Measurements from ENCODE around the gene LZIC. TPM values are rescaled to one million over a fixed set of nuclear protein-coding genes. Genes with fewer than 3 reads are reported as not detected.

The LZIC gene
- polyA plus RNA-seq, 2 of the 4 experiments (the other 2 are of a cell fraction) = 24.5 to 29.0 TPM

DNA sequence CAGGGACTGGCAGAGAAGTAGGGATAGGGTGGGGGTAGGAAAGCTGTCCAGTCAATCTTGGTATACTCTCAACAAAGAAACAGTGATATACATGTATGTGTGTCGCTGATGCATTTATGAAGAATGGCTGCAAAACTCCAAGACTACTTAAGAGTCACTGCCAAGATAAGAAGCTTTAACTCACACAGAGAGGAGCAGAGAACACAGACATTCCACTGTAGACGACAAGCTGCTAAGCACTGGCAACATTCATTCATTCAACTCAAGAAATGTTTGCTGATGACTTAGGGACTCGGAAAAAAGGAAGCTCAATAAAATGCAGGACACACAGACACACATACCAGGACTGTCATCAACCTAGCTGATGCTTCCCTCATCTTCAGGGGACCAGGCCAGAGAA is 38.6 kb downstream of the LZIC start:
- no peak for TF ChIP-seq HEYL (CRISPR knock-in tag; IDR thresholded peaks at IDR 0.05)
- TF ChIP-seq HOXB5 (CRISPR knock-in tag; IDR thresholded peaks at IDR 0.05) = no peak
- TF ChIP-seq, protein P1, sequence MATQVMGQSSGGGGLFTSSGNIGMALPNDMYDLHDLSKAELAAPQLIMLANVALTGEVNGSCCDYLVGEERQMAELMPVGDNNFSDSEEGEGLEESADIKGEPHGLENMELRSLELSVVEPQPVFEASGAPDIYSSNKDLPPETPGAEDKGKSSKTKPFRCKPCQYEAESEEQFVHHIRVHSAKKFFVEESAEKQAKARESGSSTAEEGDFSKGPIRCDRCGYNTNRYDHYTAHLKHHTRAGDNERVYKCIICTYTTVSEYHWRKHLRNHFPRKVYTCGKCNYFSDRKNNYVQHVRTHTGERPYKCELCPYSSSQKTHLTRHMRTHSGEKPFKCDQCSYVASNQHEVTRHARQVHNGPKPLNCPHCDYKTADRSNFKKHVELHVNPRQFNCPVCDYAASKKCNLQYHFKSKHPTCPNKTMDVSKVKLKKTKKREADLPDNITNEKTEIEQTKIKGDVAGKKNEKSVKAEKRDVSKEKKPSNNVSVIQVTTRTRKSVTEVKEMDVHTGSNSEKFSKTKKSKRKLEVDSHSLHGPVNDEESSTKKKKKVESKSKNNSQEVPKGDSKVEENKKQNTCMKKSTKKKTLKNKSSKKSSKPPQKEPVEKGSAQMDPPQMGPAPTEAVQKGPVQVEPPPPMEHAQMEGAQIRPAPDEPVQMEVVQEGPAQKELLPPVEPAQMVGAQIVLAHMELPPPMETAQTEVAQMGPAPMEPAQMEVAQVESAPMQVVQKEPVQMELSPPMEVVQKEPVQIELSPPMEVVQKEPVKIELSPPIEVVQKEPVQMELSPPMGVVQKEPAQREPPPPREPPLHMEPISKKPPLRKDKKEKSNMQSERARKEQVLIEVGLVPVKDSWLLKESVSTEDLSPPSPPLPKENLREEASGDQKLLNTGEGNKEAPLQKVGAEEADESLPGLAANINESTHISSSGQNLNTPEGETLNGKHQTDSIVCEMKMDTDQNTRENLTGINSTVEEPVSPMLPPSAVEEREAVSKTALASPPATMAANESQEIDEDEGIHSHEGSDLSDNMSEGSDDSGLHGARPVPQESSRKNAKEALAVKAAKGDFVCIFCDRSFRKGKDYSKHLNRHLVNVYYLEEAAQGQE (IDR thresholded peaks at IDR 0.05) = no peak
- TF ChIP-seq JUN (IDR thresholded peaks at IDR 0.05) = no peak
- TF ChIP-seq HOXB13 (CRISPR knock-in tag; IDR thresholded peaks at IDR 0.05; ENCODE audit: low read depth) = no peak
- no peak for TF ChIP-seq PHF8 (IDR thresholded peaks at IDR 0.05; ENCODE audit: borderline replicate concordance, low read depth)
- TF ChIP-seq, protein P2, sequence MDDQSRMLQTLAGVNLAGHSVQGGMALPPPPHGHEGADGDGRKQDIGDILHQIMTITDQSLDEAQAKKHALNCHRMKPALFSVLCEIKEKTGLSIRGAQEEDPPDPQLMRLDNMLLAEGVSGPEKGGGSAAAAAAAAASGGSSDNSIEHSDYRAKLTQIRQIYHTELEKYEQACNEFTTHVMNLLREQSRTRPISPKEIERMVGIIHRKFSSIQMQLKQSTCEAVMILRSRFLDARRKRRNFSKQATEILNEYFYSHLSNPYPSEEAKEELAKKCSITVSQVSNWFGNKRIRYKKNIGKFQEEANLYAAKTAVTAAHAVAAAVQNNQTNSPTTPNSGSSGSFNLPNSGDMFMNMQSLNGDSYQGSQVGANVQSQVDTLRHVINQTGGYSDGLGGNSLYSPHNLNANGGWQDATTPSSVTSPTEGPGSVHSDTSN (IDR thresholded peaks at IDR 0.05) = no peak
- TF ChIP-seq ZNF302 (CRISPR knock-in tag; IDR thresholded peaks at IDR 0.05) = no peak
- no peak for TF ChIP-seq NFE2L2 (conservative IDR thresholded peaks at IDR 0.05; ENCODE audit: low read length)
- TF ChIP-seq TP53 (CRISPR knock-in tag; IDR thresholded peaks at IDR 0.05) = no peak
- TF ChIP-seq, protein P3, sequence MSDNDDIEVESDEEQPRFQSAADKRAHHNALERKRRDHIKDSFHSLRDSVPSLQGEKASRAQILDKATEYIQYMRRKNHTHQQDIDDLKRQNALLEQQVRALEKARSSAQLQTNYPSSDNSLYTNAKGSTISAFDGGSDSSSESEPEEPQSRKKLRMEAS (IDR thresholded peaks at IDR 0.05) = no peak
- TF ChIP-seq, protein P4, sequence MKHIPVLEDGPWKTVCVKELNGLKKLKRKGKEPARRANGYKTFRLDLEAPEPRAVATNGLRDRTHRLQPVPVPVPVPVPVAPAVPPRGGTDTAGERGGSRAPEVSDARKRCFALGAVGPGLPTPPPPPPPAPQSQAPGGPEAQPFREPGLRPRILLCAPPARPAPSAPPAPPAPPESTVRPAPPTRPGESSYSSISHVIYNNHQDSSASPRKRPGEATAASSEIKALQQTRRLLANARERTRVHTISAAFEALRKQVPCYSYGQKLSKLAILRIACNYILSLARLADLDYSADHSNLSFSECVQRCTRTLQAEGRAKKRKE (CRISPR knock-in tag; IDR thresholded peaks at IDR 0.05; ENCODE audit: low read depth) = no peak
- no peak for TF ChIP-seq EHMT2 (IDR thresholded peaks at IDR 0.05; ENCODE audit: low read depth)
- TF ChIP-seq, protein P5, sequence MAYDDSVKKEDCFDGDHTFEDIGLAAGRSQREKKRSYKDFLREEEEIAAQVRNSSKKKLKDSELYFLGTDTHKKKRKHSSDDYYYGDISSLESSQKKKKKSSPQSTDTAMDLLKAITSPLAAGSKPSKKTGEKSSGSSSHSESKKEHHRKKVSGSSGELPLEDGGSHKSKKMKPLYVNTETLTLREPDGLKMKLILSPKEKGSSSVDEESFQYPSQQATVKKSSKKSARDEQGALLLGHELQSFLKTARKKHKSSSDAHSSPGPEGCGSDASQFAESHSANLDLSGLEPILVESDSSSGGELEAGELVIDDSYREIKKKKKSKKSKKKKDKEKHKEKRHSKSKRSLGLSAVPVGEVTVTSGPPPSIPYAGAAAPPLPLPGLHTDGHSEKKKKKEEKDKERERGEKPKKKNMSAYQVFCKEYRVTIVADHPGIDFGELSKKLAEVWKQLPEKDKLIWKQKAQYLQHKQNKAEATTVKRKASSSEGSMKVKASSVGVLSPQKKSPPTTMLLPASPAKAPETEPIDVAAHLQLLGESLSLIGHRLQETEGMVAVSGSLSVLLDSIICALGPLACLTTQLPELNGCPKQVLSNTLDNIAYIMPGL (CRISPR knock-in tag; IDR thresholded peaks at IDR 0.05; ENCODE audit: borderline replicate concordance) = no peak
- ChIA-PET POLR2A (interaction anchor here (0.8 kb wide), 1 partner anchor 11 kb away, joined by 3 read pairs; no protein-coding TSS in a partner anchor), CTCF (interaction anchor here (0.5 to 1.5 kb wide), 2 partner anchors 10 to 120 kb away, joined by 3 read pairs; no protein-coding TSS in a partner anchor)
- ATAC-seq (no peak), FAIRE-seq (no peak), DNase-seq (ENCODE audit: low read depth in 1 of 2, low spot score in 1 of 2) (no peak)
- H3K9me3 ChIP-seq = no peaks in the 10 kb centered on the region
- peaks cover 8% of the 10 kb centered on the region; the same call in 2 of the 3 replicates for H3K4me1 ChIP-seq
- no peak overlapping the region for H3K4me2 ChIP-seq
- 78% methylated on average over 3 of the region's 3 CpGs for WGBS (ENCODE audit: missing lambda C conversion rate)
- H3K4me3 ChIP-seq = no peak overlapping the region
- no peak overlapping the region for H3K27ac ChIP-seq

DNA sequence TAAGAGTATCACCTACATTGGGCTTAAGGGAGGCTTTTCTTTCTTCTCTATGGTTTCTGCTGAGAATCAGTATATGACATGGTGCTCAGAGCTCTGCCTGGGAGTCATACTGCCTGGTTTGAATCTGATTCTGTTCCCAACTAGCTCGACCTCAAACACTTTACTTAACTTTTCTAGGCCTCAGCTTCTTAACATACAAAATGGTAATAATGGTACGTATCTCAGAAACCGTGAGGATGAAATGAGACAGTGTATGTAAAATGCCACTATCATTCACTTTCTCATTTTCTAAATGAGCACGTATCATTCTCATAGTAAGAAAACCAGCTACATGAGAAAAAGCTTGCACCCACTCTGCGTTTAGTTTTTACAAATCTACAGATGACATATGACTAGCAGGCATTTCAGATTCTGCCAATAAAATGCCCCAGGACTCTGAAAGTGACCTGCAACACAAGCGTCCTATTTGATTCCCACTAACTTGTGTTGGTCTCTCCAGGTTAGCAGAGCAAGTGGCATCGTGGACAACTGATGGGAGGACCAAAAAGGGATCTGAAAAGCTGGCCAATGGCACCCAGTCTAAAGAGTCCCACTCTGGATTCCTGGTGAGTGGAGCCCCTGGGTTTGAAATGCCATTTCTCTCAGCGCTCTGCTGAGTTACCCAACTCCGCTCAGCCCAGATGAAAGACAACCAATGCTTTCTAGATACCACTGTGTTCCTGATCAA is 39.2 kb downstream of the LZIC start:
- no peak overlapping the region for H3K4me2 ChIP-seq

More for the DNA sequence above, 39.2 kb downstream of the LZIC start:
- Histone ChIP-seq H3K4me3 (no peak overlapping the region), H3K4me1 (peaks cover 4% of the 10 kb centered on the region; the same call in 2 of the 3 replicates), H3K9me3 (no peaks in the 10 kb centered on the region), H3K27ac (no peak overlapping the region)
- ATAC-seq (no peak), DNase-seq (ENCODE audit: low read depth in 1 of 2, low spot score in 1 of 2) (no peak), FAIRE-seq (no peak)
- POLR2A ChIA-PET = no interaction called here
- 74% methylated on average over 7 of the region's 9 CpGs for WGBS (ENCODE audit: missing lambda C conversion rate)
- TF ChIP-seq POLR2A (IDR thresholded peaks at IDR 0.05; ENCODE audit: low read length) (no peak), HOXA7 (CRISPR knock-in tag; IDR thresholded peaks at IDR 0.05) (no peak), RNF2 (IDR thresholded peaks at IDR 0.05; ENCODE audit: borderline replicate concordance, low read depth) (no peak), HEYL (CRISPR knock-in tag; IDR thresholded peaks at IDR 0.05) (no peak)
- CTCF ChIA-PET = interaction anchor here (0.5 to 1.5 kb wide), 3 partner anchors 9 to 347 kb away, joined by 3 to 4 read pairs (median 3); no protein-coding TSS in a partner anchor

All from A549 (cell line).